GM12873 (cell line): Measurements from ENCODE around the gene ATP10B.

ENCODE experiments used
- CTCF ChIP-seq: IDR thresholded peaks from 2 replicates; pipeline ENCODE4 v1.5.1; 2012; ENCODE audit warnings: low read depth, mild to moderate bottlenecking, moderate library complexity, low read length, control low read depth; ENCODE audit not compliant: insufficient read depth; ENCODE audit errors: missing control alignments

ATP10B gene

DNA sequence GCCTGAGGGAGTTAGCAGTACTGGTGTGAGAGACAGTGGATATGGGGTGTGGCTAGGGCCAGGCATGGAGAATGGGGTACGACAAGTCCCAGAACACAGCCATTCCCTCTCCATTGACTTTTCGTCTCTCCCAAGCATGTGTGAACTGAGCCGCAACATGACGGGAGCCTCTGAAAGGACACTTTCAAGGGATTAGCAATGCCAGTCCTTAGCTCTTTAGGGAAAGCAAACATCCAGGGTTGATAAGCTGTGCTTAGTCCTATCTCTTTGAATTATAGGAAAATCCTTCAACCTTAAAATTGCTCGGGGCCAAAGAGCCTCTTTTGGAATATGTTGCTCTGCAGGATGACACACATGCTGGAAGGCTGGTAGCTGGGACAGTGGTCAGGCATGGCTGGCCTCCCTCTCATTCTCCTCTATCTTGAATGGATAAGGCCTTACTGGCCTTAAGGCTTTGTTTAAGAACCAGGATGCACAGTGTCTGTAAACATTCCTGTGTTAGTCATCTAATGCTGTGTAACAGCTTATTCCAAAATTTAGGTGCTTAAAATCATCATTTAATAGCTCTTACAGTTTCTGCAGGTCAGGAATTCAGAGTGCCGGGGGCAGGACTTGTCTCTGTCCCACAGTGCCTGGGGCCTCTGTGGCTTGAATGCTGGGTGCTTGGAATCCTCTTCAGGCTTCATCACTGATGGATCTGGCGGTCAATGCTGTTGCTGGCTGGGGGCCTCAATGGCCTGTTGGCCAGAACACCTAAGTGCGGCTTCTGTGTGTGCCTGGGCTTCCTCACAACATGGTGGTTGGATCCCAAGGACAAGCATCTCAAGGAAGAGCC is 335.1 kb downstream of the ATP10B start:
- TF ChIP-seq CTCF: no peak

DNA sequence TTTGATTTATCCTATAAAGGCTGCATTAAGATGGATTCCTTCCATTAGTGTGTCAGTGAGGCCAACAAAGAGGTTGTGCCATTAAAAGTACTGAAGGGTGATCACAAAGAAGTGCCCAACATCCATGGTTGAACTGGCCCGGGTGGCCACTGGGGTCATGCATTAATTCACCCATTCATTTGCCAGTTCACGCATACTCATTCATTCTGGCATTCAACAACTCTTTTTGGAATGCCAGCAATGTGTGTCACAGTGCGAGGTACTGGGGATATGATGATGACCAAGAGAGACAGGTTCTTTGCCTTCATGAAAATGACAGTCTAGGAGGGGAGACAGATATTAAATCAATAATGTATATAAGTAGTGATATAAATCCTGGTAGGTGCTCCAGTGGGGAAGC is 337.1 kb downstream of the ATP10B start:
- no peak for TF ChIP-seq CTCF

- TF ChIP-seq CTCF: no peak
These were observed 337.8 kb downstream of the ATP10B start for GRCh38 chr5:160514191-160514590.

- no peak for TF ChIP-seq CTCF
These were observed 338.5 kb downstream of the ATP10B start for GRCh38 chr5:160513485-160513884.
